Ectodermal cell (in vitro differentiated cells): ENCODE results near the gene FANCI.

Experiments
- H3K27ac ChIP-seq: 2 replicates; pipeline ENCODE4 v1.7.0; 2013; ENCODE audit warnings: mild to moderate bottlenecking, low read depth, low read length; ENCODE audit not compliant: insufficient read depth, poor library complexity, severe bottlenecking
- H3K27me3 ChIP-seq: 2 replicates; pipeline ENCODE4 v1.7.0; 2013; ENCODE audit warnings: mild to moderate bottlenecking, low read length; ENCODE audit not compliant: insufficient read depth, control insufficient read depth, poor library complexity, severe bottlenecking
- H3K36me3 ChIP-seq: one replicate; pipeline ENCODE4 v1.7.0; 2013; ENCODE audit warnings: low read length; ENCODE audit not compliant: control insufficient read depth, insufficient read depth
- H3K4me1 ChIP-seq: one replicate; pipeline ENCODE4 v1.7.0; 2013; ENCODE audit warnings: low read length; ENCODE audit not compliant: control insufficient read depth, insufficient read depth
- H3K4me3 ChIP-seq: 2 replicates; pipeline ENCODE4 v1.7.0; 2013; ENCODE audit warnings: low read depth, low read length, control low read depth; ENCODE audit not compliant: insufficient read depth
- H3K9me3 ChIP-seq: 2 replicates; pipeline ENCODE4 v1.7.0; 2013; ENCODE audit warnings: mild to moderate bottlenecking, low read length, moderate library complexity; ENCODE audit not compliant: control insufficient read depth
- WGBS, 2 experiments: methylation state at CpG; one replicate each; pipeline ENCODE4 v1.1.7; 2013; ENCODE audit warnings: missing lambda C conversion rate in 2 of 2; 5-methylcytosine and 5-hydroxymethylcytosine counted together

The FANCI gene

GRCh38 chr15:89340573-89340972, 96.8 kb downstream of the FANCI start:
- 87 to 89% methylated on average over 7 of the region's 7 CpGs for WGBS, 2 experiments
- Histone ChIP-seq H3K4me3 (no peak overlapping the region), H3K9me3 (no peaks in the 10 kb centered on the region), H3K36me3 (no peaks in the 10 kb centered on the region), H3K27ac (no peak overlapping the region), H3K27me3 (peaks cover 35% of the 10 kb centered on the region), H3K4me1 (no peaks in the 10 kb centered on the region)

- H3K4me3 ChIP-seq, result no peak overlapping the region
- WGBS, 2 experiments, result 85 to 88% methylated on average over 8 of the region's 8 CpGs
- H3K27me3 ChIP-seq, result peaks cover 26% of the 10 kb centered on the region
Measured at GRCh38 chr15:89341316-89342005, 97.7 kb downstream of the FANCI start.

GRCh38 chr15:89342840-89343239, 99.1 kb downstream of the FANCI start:
- no peak overlapping the region for H3K27ac ChIP-seq
- H3K27me3 ChIP-seq, result peaks cover 13% of the 10 kb centered on the region
- WGBS, 2 experiments, result 89 to 92% methylated on average over 3 of the region's 3 CpGs
- no peaks in the 10 kb centered on the region for H3K9me3 ChIP-seq
- no peak overlapping the region for H3K4me3 ChIP-seq
- H3K4me1 ChIP-seq, result no peaks in the 10 kb centered on the region
- H3K36me3 ChIP-seq, result no peaks in the 10 kb centered on the region

More at GRCh38 chr15:89341316-89342005, 97.7 kb downstream of the FANCI start:
- no peaks in the 10 kb centered on the region for H3K4me1 ChIP-seq
- H3K9me3 ChIP-seq, result no peaks in the 10 kb centered on the region
- H3K27ac ChIP-seq, result no peak overlapping the region
- no peaks in the 10 kb centered on the region for H3K36me3 ChIP-seq

GRCh38 chr15:89345248-89345647, 101.5 kb downstream of the FANCI start:
- Histone ChIP-seq H3K4me1 (no peaks in the 10 kb centered on the region), H3K27ac (no peak overlapping the region), H3K4me3 (no peak overlapping the region), H3K27me3 (peaks cover 2% of the 10 kb centered on the region), H3K36me3 (no peaks in the 10 kb centered on the region), H3K9me3 (no peaks in the 10 kb centered on the region)
- 88 to 91% methylated on average over 4 of the region's 4 CpGs for WGBS, 2 experiments

- Histone ChIP-seq H3K27ac (no peak overlapping the region), H3K36me3 (no peaks in the 10 kb centered on the region), H3K4me3 (no peak overlapping the region), H3K4me1 (no peaks in the 10 kb centered on the region), H3K27me3 (no peaks in the 10 kb centered on the region), H3K9me3 (no peaks in the 10 kb centered on the region)
- 45 to 46% methylated on average over 10 of the region's 10 CpGs for WGBS, 2 experiments
Measured at GRCh38 chr15:89346516-89347231, 102.9 kb downstream of the FANCI start.

GRCh38 chr15:89349206-89349558, 105.4 kb downstream of the FANCI start:
- Histone ChIP-seq H3K4me3 (no peak overlapping the region), H3K36me3 (no peaks in the 10 kb centered on the region), H3K4me1 (no peaks in the 10 kb centered on the region), H3K27ac (no peak overlapping the region), H3K27me3 (peaks cover 16% of the 10 kb centered on the region), H3K9me3 (no peaks in the 10 kb centered on the region)
- WGBS, 2 experiments, result 85 to 86% methylated on average over 5 of the region's 5 CpGs

GRCh38 chr15:89352476-89352875, 108.7 kb downstream of the FANCI start:
- 75 to 85% methylated on average over 4 of the region's 4 CpGs for WGBS, 2 experiments
- Histone ChIP-seq H3K27ac (no peak overlapping the region), H3K4me1 (no peaks in the 10 kb centered on the region), H3K9me3 (no peaks in the 10 kb centered on the region), H3K27me3 (peaks cover 48% of the 10 kb centered on the region), H3K36me3 (no peaks in the 10 kb centered on the region), H3K4me3 (no peak overlapping the region)

GRCh38 chr15:89353991-89354390, 110.2 kb downstream of the FANCI start:
- H3K27ac ChIP-seq, result no peak overlapping the region
- no peaks in the 10 kb centered on the region for H3K4me1 ChIP-seq
- H3K9me3 ChIP-seq, result no peaks in the 10 kb centered on the region
- peaks cover 64% of the 10 kb centered on the region for H3K27me3 ChIP-seq
- 86 to 89% methylated on average over 2 of the region's 2 CpGs for WGBS, 2 experiments
- no peaks in the 10 kb centered on the region for H3K36me3 ChIP-seq
- no peak overlapping the region for H3K4me3 ChIP-seq

GRCh38 chr15:89356634-89357298, 113.0 kb downstream of the FANCI start:
- Histone ChIP-seq H3K27me3 (peaks cover 91% of the 10 kb centered on the region), H3K36me3 (no peaks in the 10 kb centered on the region), H3K27ac (no peak overlapping the region), H3K4me1 (no peaks in the 10 kb centered on the region), H3K9me3 (no peaks in the 10 kb centered on the region), H3K4me3 (no peak overlapping the region)
- WGBS, 2 experiments, result 36 to 37% methylated on average over 13 of the region's 13 CpGs

- Histone ChIP-seq H3K9me3 (no peaks in the 10 kb centered on the region), H3K4me1 (no peaks in the 10 kb centered on the region), H3K4me3 (peak overlapping the region; percentile 36), H3K36me3 (no peaks in the 10 kb centered on the region), H3K27ac (no peak overlapping the region), H3K27me3 (peaks cover 99% of the 10 kb centered on the region)
- WGBS, 2 experiments, result 12 to 14% methylated on average over 16 of the region's 16 CpGs
Measured at GRCh38 chr15:89358435-89358754, 114.6 kb downstream of the FANCI start.
